H1 (cell line): Measurements from ENCODE around the gene UBE2K. TPM values are rescaled to one million over a fixed set of nuclear protein-coding genes. Genes with fewer than 3 reads are reported as not detected.
A peak's percentile ranks its signal among the peaks of the same experiment; 100 is the strongest.

Experiments used
- CTCF ChIA-PET: fragments of 300-600 bp; sonication (Branson Sonifier 250); formaldehyde crosslinking; loops from one replicate; lab custom pipeline; 2021; ENCODE audit not compliant: partially characterized antibody; lab: Charles Lee
- POLR2A ChIA-PET: fragments of 300-600 bp; sonication (Branson Sonifier 250); formaldehyde crosslinking; loops from one replicate; lab custom pipeline; 2021; ENCODE audit warnings: inconsistent platforms; ENCODE audit not compliant: partially characterized antibody; lab: Charles Lee
- DNase-seq, 2 experiments: peaks; one replicate each; pipeline versions ENCODE4 v3.0.0 to v3.0.0-alpha.2; 2010 to 2022; ENCODE audit warnings: low spot score in 2 of 2, low read depth in 1 of 2, mixed read lengths in 1 of 2
- FAIRE-seq: peaks from 2 replicates; lab custom pipeline; 2011; peaks lifted over from hg19 to GRCh38; lab: Jason Lieb, UNC
- H2AFZ ChIP-seq: 2 replicates; pipeline ENCODE4 v1.8.1; 2012; ENCODE audit warnings: low read length, inconsistent platforms
- H2AK5ac ChIP-seq: 2 replicates; pipeline ENCODE4 v1.6.1; 2013; ENCODE audit warnings: low read depth, low read length
- H2BK120ac ChIP-seq: replicated peaks from 2 replicates; pipeline ENCODE3; 2013; ENCODE audit warnings: low read depth, low read length, inconsistent platforms
- H2BK12ac ChIP-seq: 2 replicates; pipeline ENCODE4 v1.6.1; 2013; ENCODE audit warnings: low read depth, low read length
- H2BK15ac ChIP-seq: 2 replicates; pipeline ENCODE4 v1.6.1; 2013; ENCODE audit warnings: low read length
- H2BK20ac ChIP-seq: 2 replicates; pipeline ENCODE4 v1.6.1; 2013; ENCODE audit warnings: low read length
- H2BK5ac ChIP-seq: 2 replicates; pipeline ENCODE4 v1.6.1; 2013; ENCODE audit warnings: low read depth, low read length
- H3K14ac ChIP-seq: 2 replicates; pipeline ENCODE4 v1.6.1; 2013; ENCODE audit warnings: inconsistent platforms; ENCODE audit not compliant: insufficient read length
- H3K18ac ChIP-seq: 2 replicates; pipeline ENCODE4 v1.6.1; 2013; ENCODE audit warnings: low read length; ENCODE audit errors: extremely low read depth
- H3K23ac ChIP-seq: 2 replicates; pipeline ENCODE4 v1.6.1; 2013; ENCODE audit warnings: inconsistent platforms; ENCODE audit not compliant: insufficient read length
- H3K23me2 ChIP-seq: 2 replicates; pipeline ENCODE4 v1.6.1; 2013; ENCODE audit warnings: low read depth, low read length
- H3K27ac ChIP-seq: 2 replicates; pipeline ENCODE4 v1.6.1; 2011; ENCODE audit warnings: low read depth, low read length, inconsistent platforms
- H3K27me3 ChIP-seq, 4 experiments: replicated peaks in 1 of 4; 1 replicate in 1 of 4; 2 replicates in 3 of 4; pipeline versions ENCODE4 v1.6.1 to v1.8.1; 2011 to 2013; ENCODE audit warnings: low read length in 3 of 4, mild to moderate bottlenecking in 3 of 4, inconsistent platforms in 2 of 4, mixed read lengths in 2 of 4, moderate library complexity in 1 of 4; ENCODE audit not compliant: control insufficient read depth in 3 of 4, insufficient read depth in 3 of 4; ENCODE audit errors: extremely low read depth in 1 of 4
- H3K36me3 ChIP-seq, 4 experiments: 2 replicates each; pipeline versions ENCODE4 v1.6.1 to v1.8.1; 2011 to 2013; ENCODE audit warnings: mild to moderate bottlenecking in 4 of 4, low read length in 3 of 4, moderate library complexity in 2 of 4, control low read depth in 1 of 4, inconsistent platforms in 1 of 4; ENCODE audit not compliant: insufficient read depth in 4 of 4, control insufficient read depth in 2 of 4
- H3K4ac ChIP-seq: replicated peaks from 2 replicates; pipeline ENCODE3; 2013; ENCODE audit warnings: low read length, low read depth, mixed read lengths, inconsistent platforms; ENCODE audit not compliant: insufficient read length
- H3K4me1 ChIP-seq, 4 experiments: replicated peaks in 1 of 4; 1 replicate in 1 of 4; 2 replicates in 3 of 4; pipeline versions ENCODE4 v1.6.1 to v1.8.1; 2011 to 2013; ENCODE audit warnings: low read length in 3 of 4, inconsistent platforms in 2 of 4, mixed read lengths in 1 of 4; ENCODE audit not compliant: insufficient read depth in 4 of 4, control insufficient read depth in 3 of 4
- H3K4me2 ChIP-seq, 2 experiments: 2 replicates each; pipeline versions ENCODE4 v1.6.1 to v1.8.1; 2011 to 2013; ENCODE audit warnings: low read depth in 2 of 2, low read length in 2 of 2, control low read depth in 1 of 2, inconsistent platforms in 1 of 2, mild to moderate bottlenecking in 1 of 2; ENCODE audit not compliant: insufficient read depth in 1 of 2
- H3K4me3 ChIP-seq, 4 experiments: fragments of 200-600, 300-600 bp in 1 of 4; sonication (generic), shearing (Covaris generic), sonication (Bioruptor Twin) in 1 of 4; 2 replicates each; pipeline versions ENCODE4 v1.5.1 to v1.8.1; 2011 to 2016; ENCODE audit warnings: low read length in 4 of 4, low read depth in 3 of 4, control low read depth in 2 of 4, inconsistent platforms in 2 of 4, mild to moderate bottlenecking in 2 of 4, mixed read lengths in 1 of 4, moderate library complexity in 1 of 4; ENCODE audit not compliant: insufficient read depth in 2 of 4; ENCODE audit errors: extremely low read depth in 1 of 4
- H3K56ac ChIP-seq: replicated peaks from 2 replicates; pipeline ENCODE3; 2013; ENCODE audit warnings: low read depth, mild to moderate bottlenecking, mixed read lengths, low read length, inconsistent platforms; ENCODE audit not compliant: insufficient read length
- H3K79me1 ChIP-seq: 2 replicates; pipeline ENCODE4 v1.6.1; 2013; ENCODE audit warnings: low read depth, low read length, control low read depth
- H3K79me2 ChIP-seq, 2 experiments: 2 replicates each; pipeline versions ENCODE4 v1.6.1 to v1.8.1; 2012 to 2013; ENCODE audit warnings: low read length in 2 of 2, mild to moderate bottlenecking in 2 of 2, inconsistent platforms in 1 of 2; ENCODE audit not compliant: insufficient read depth in 2 of 2, control insufficient read depth in 1 of 2
- H3K9ac ChIP-seq, 4 experiments: replicated peaks in 1 of 4; 1 replicate in 1 of 4; 2 replicates in 3 of 4; pipeline versions ENCODE4 v1.6.1 to v1.8.1; 2011 to 2013; ENCODE audit warnings: low read depth in 3 of 4, low read length in 3 of 4, control low read depth in 2 of 4, mild to moderate bottlenecking in 2 of 4, moderate library complexity in 2 of 4, inconsistent platforms in 1 of 4; ENCODE audit errors: extremely low read depth in 1 of 4
- H3K9me3 ChIP-seq, 2 experiments: 2 replicates each; pipeline versions ENCODE4 v1.6.1 to v1.8.1; 2012 to 2013; ENCODE audit warnings: mild to moderate bottlenecking in 2 of 2, moderate library complexity in 2 of 2, control low read depth in 1 of 2, inconsistent platforms in 1 of 2, low read depth in 1 of 2, low read length in 1 of 2, mixed read lengths in 1 of 2; ENCODE audit not compliant: insufficient read depth in 2 of 2
- H4K20me1 ChIP-seq, 2 experiments: replicated peaks in 1 of 2; 2 replicates each; pipeline versions ENCODE3 to v1.8.1; 2011 to 2013; ENCODE audit warnings: inconsistent platforms in 2 of 2, low read length in 2 of 2, mild to moderate bottlenecking in 1 of 2; ENCODE audit not compliant: insufficient read depth in 2 of 2, control insufficient read depth in 1 of 2
- H4K5ac ChIP-seq: 2 replicates; pipeline ENCODE4 v1.6.1; 2013; ENCODE audit warnings: low read length, low read depth, mixed read lengths, inconsistent platforms; ENCODE audit not compliant: insufficient read length
- H4K8ac ChIP-seq: 2 replicates; pipeline ENCODE4 v1.8.0; 2013; ENCODE audit warnings: mild to moderate bottlenecking, moderate library complexity, low read length, inconsistent platforms; ENCODE audit not compliant: insufficient read depth; ENCODE audit errors: extremely low read depth
- H4K91ac ChIP-seq: replicated peaks from 2 replicates; pipeline ENCODE3; 2013; ENCODE audit warnings: low read length, mixed read lengths, inconsistent platforms; ENCODE audit not compliant: insufficient read length
- BRCA1 ChIP-seq: IDR thresholded peaks from 2 replicates; pipeline ENCODE4 v1.6.1; 2012; ENCODE audit warnings: low read depth, low read length, improper control_type of control experiment
- EP300 ChIP-seq, 2 experiments: IDR thresholded peaks; 1 replicate in 1 of 2; 2 replicates in 1 of 2; pipeline ENCODE4 v1.6.1; 2011 to 2012; ENCODE audit warnings: low read depth in 2 of 2, low read length in 2 of 2, mild to moderate bottlenecking in 2 of 2, borderline replicate concordance in 1 of 2, inconsistent platforms in 1 of 2, moderate library complexity in 1 of 2
- USF2 ChIP-seq: IDR thresholded peaks from 2 replicates; pipeline ENCODE4 v1.6.1; 2011; ENCODE audit warnings: low read length, improper control_type of control experiment
- WGBS, 2 experiments: shearing (Covaris generic) in 1 of 2; methylation state at CpG; one replicate each; pipeline versions ENCODE4 v1.1.6 to v1.1.7; 2013 to 2015; ENCODE audit warnings: low lambda C conversion rate in 2 of 2, mixed read lengths in 2 of 2, inconsistent platforms in 1 of 2, low coverage in 1 of 2, missing lambda C conversion rate in 1 of 2; ENCODE audit not compliant: insufficient replicate concordance in 2 of 2, insufficient coverage in 1 of 2, insufficient read length in 1 of 2; ENCODE audit errors: extremely low coverage in 1 of 2, missing lambda C conversion rate in 1 of 2; 5-methylcytosine and 5-hydroxymethylcytosine counted together
- long read RNA-seq, 2 experiments: library from RNA in 1 of 2; library from capped mRNA in 1 of 2; stranded (forward); transcript quantifications; one replicate each; pipeline ENCODE4 v2.0.0, GENCODE V29; 2021; ENCODE audit warnings: inconsistent platforms in 1 of 2
- polyA minus RNA-seq, 3 experiments: library from RNA; depleted of rRNA, polyadenylated mRNA; stranded (reverse); fragments of >200 nt; gene quantifications; 1 replicate in 2 of 3; 2 replicates in 1 of 3; pipeline ENCODE4 v1.2.3, GENCODE V29; 2011
- polyA plus RNA-seq, 7 experiments: library from polyadenylated mRNA; depleted of rRNA in 3 of 7; stranded (reverse) in 5 of 7; unstranded in 2 of 7; fragments of >200 nt in 5 of 7; fragments of 200-250 nt in 2 of 7; gene quantifications; 1 replicate in 5 of 7; 2 replicates in 1 of 7; 4 replicates in 1 of 7; pipeline versions ENCODE4 v1.2.1 to v1.2.3, GENCODE V29; 2011 to 2013; ENCODE audit warnings: missing spikeins in 2 of 7, mixed read lengths in 2 of 7
- total RNA-seq: library from RNA; stranded (reverse); fragmentation: NEBNext Ultra II Directional; extraction: Animal tissue kit (Norgen Biotek cat#: 25700); gene quantifications from 2 replicates; pipeline ENCODE4 v1.2.1, GENCODE V29; 2021

The UBE2K gene
- total RNA-seq (169 and 174 TPM in 2 replicates), polyA plus RNA-seq (2011; rRNA removed) (32.7 and 53.6 TPM in 2 replicates), polyA minus RNA-seq (2011; rRNA and poly(A)+ RNA removed) (67.9 and 102 TPM in 2 replicates)
- polyA plus RNA-seq (2011; cell fraction: cytosol; rRNA removed): 67.4 TPM
- polyA plus RNA-seq (2011; cell fraction: nucleus; rRNA removed): 35.9 TPM
- polyA plus RNA-seq (2012, experiment 1 of 2): 113 to 192 TPM (median 132 TPM) in 4 replicates
- 23.3 TPM for polyA plus RNA-seq (2012, experiment 2 of 2)
- polyA plus RNA-seq (2013, experiment 1 of 2): 98.4 TPM
- polyA plus RNA-seq (2013, experiment 2 of 2): 106 TPM
- 54.8 TPM for polyA minus RNA-seq (2011; cell fraction: cytosol; rRNA and poly(A)+ RNA removed)
- 48.4 TPM for polyA minus RNA-seq (2011; cell fraction: nucleus; rRNA and poly(A)+ RNA removed)
- long read RNA-seq, experiment 1, partial matches to known transcripts: 66 of 213 reads
- long read RNA-seq, experiment 1, other reads (novel, unspliced or antisense): 145 of 213 reads
- long read RNA-seq, experiment 2, full-length matches to known transcripts: 198 of 221 reads
- long read RNA-seq, experiment 2, partial matches to known transcripts: 4 of 221 reads
- long read RNA-seq, experiment 2, other reads (novel, unspliced or antisense): 19 of 221 reads

- H3K36me3 ChIP-seq: peaks cover 0 to 10% (median 2%) of the 10 kb centered on the region in 4 experiments; a peak in 2 of 8 replicates
- WGBS, 2 experiments: 2% methylated on average over 69 of the region's 84 CpGs; no CpG with 5 or more reads in 1 of the 2 experiments
- TF ChIP-seq BRCA1: no peak
- TF ChIP-seq USF2: no peak
- TF ChIP-seq EP300 (IDR thresholded peaks at IDR 0.05; ENCODE audit: borderline replicate concordance in 1 of 2, low read depth in 2 of 2, low read length in 2 of 2): no peak
Observed at GRCh38 chr4:39697740-39698423, at the start of gene UBE2K. TSS of gene UBE2K (plus strand) at chr4:39698136. CDS start at chr4:39698328, 192 bp downstream.

More at GRCh38 chr4:39697740-39698423, at the start of gene UBE2K:
- H3K14ac ChIP-seq: no peak within 1 kb of the TSS
- H3K27ac ChIP-seq: peak within 1 kb of the TSS; percentile 96
- CTCF ChIA-PET: interaction anchor here (0.6 to 0.9 kb wide), 3 partner anchors 8 to 203 kb away, joined by 3 read pairs; no protein-coding TSS in a partner anchor
- peak within 1 kb of the TSS; percentile 78; the same call in 1 of the 2 replicates for H2BK12ac ChIP-seq
- H3K9me3 ChIP-seq: no peaks in the 10 kb centered on the region
- no peak within 1 kb of the TSS for H2BK20ac ChIP-seq
- H3K9ac ChIP-seq: peak within 1 kb of the TSS; percentile 82 to 97 (median 92)
- H3K79me2 ChIP-seq: peaks cover 35 to 49% of the 10 kb centered on the region in 2 experiments
- peak within 1 kb of the TSS; percentile 94 for H4K5ac ChIP-seq
- no peaks in the 10 kb centered on the region for H3K79me1 ChIP-seq
- no peaks in the 10 kb centered on the region for H3K27me3 ChIP-seq
- POLR2A ChIA-PET: interaction anchor here (0.6 to 4.1 kb wide), 23 partner anchors 10 to 620 kb away, joined by 3 to 34 read pairs (median 5); partner anchors contain the start of genes RPL9, SMIM14 and UGDH
- H4K91ac ChIP-seq: peak within 1 kb of the TSS; percentile 96
- H3K4me2 ChIP-seq: peak within 1 kb of the TSS; percentile 83 to 90
- H2AK5ac ChIP-seq: peak within 1 kb of the TSS; percentile 61; the same call in 1 of the 2 replicates
- peak within 1 kb of the TSS; percentile 82 to 95 (median 94) for H3K4me3 ChIP-seq
- H3K4ac ChIP-seq: peak within 1 kb of the TSS; percentile 87
- FAIRE-seq (no peak), DNase-seq (peak; percentile 63 to 92)
- peak within 1 kb of the TSS; percentile 63 for H3K56ac ChIP-seq
- H3K23ac ChIP-seq: no peak within 1 kb of the TSS
- peak within 1 kb of the TSS; percentile 65; the same call in 1 of the 2 replicates for H2BK15ac ChIP-seq
- peak within 1 kb of the TSS; percentile 73 for H2AFZ ChIP-seq
- peak within 1 kb of the TSS; percentile 100 for H3K18ac ChIP-seq
- H3K23me2 ChIP-seq: peaks cover 2% of the 10 kb centered on the region; the same call in 1 of the 2 replicates
- peaks cover 2 to 12% of the 10 kb centered on the region in 2 experiments for H4K20me1 ChIP-seq
- H4K8ac ChIP-seq: peak within 1 kb of the TSS; percentile 98
- peak within 1 kb of the TSS; percentile 100 for H2BK5ac ChIP-seq
- H3K4me1 ChIP-seq: peaks cover 0 to 9% (median 4%) of the 10 kb centered on the region in 4 experiments; a peak in 3 of 7 replicates
- H2BK120ac ChIP-seq: no peak within 1 kb of the TSS
